SJCRH30 (cell line): ENCODE data around the gene DMBT1. TPM values are rescaled to one million over a fixed set of nuclear protein-coding genes. Genes with fewer than 3 reads are reported as not detected.

Experiments used
- DNase-seq, 2 experiments: peaks; one replicate each; pipeline ENCODE4 v3.0.0-alpha.2; 2015 to 2020
- H3K27ac ChIP-seq: fragments of 250-450 bp; sonication (Bioruptor Pico); 2 replicates; pipeline ENCODE4 v1.5.1; 2020; ENCODE audit warnings: mild to moderate bottlenecking, moderate library complexity
- H3K27me3 ChIP-seq: fragments of 250-450 bp; sonication (Bioruptor Pico); 2 replicates; pipeline ENCODE4 v1.5.1; 2020; ENCODE audit warnings: mild to moderate bottlenecking, moderate library complexity
- H3K36me3 ChIP-seq: fragments of 250-450 bp; sonication (Bioruptor Pico); 2 replicates; pipeline ENCODE4 v1.5.1; 2020; ENCODE audit warnings: mild to moderate bottlenecking, moderate library complexity
- H3K4me1 ChIP-seq: fragments of 250-450 bp; sonication (Bioruptor Pico); 2 replicates; pipeline ENCODE4 v1.5.1; 2020; ENCODE audit warnings: mild to moderate bottlenecking, moderate library complexity
- H3K4me3 ChIP-seq: fragments of 250-450 bp; sonication (Bioruptor Pico); 2 replicates; pipeline ENCODE4 v1.5.1; 2020; ENCODE audit warnings: mild to moderate bottlenecking, moderate library complexity
- H3K9me3 ChIP-seq: fragments of 250-450 bp; sonication (Bioruptor Pico); replicated peaks from 2 replicates; pipeline ENCODE4 v1.5.1; 2020; ENCODE audit warnings: mild to moderate bottlenecking, moderate library complexity
- total RNA-seq: library from RNA; depleted of rRNA; stranded (reverse); fragments of >200 nt; shearing (Covaris generic); gene quantifications from 2 replicates; pipeline ENCODE4 v1.2.3, GENCODE V29; 2014

Gene DMBT1
- total RNA-seq, 1 experiment from 2014 or later, result 4.2 TPM

DNA sequence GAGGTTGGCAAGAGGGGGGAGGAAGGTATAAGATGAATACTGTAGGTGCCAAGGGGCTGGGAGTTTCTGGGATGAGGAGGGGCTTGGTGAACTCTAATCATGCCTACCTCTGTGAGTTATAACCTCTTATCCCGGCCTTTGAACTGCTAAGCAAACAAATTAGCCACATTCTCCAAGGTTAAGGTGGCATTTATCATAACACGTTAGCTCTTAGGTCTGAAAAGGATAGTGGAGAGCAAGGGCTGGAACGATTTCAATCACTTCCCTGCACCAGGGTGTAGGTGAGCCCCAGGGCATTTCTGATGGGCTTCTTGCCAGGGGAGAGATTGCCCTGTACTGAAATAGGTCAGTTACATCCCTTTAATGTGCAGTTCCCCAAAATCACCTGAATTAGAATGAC is 28.6 kb upstream of the DMBT1 start:
- H3K4me3 ChIP-seq, result no peak overlapping the region
- H3K27ac ChIP-seq, result no peak overlapping the region
- no peaks in the 10 kb centered on the region; the same call in 1 of the 2 replicates for H3K9me3 ChIP-seq
- DNase-seq, result no peak
- H3K4me1 ChIP-seq, result no peaks in the 10 kb centered on the region
- peaks cover 4% of the 10 kb centered on the region; the same call in 1 of the 2 replicates for H3K27me3 ChIP-seq
- no peaks in the 10 kb centered on the region for H3K36me3 ChIP-seq

DNA sequence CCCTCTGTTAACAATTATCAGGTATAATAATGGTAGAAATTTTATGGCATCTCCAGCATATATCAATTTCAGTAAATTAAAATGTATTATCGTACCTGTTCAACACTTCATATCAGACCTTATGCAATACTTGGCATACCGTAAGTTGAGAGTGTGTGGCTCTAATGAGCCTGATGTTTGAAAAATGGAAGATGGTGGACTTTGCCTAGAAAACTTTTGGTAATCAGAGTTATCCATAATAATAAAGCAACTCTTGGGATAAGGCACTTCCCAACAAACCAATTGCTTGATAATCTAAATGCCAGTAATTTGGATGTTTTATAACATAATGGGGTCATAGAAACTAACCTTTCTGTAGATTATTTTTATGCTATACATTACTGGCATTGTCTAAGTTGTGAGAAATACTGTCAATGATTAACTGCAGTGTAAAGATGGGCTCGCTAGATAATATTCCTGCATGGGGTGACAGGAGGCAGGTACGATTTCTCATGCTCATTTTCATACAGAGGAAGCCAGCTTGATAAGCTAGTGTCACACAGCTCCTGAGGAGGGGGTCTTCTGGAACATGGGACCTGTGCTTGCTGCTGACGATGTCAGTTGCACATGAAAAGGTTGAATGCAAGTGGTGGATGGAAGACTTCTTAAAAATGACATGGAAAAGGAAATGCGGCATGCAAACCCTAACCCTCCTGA is 27.8 kb upstream of the DMBT1 start:
- Histone ChIP-seq H3K4me1 (no peaks in the 10 kb centered on the region), H3K27ac (no peak overlapping the region), H3K27me3 (peaks cover 4% of the 10 kb centered on the region; the same call in 1 of the 2 replicates), H3K36me3 (no peaks in the 10 kb centered on the region), H3K9me3 (no peaks in the 10 kb centered on the region; the same call in 1 of the 2 replicates), H3K4me3 (no peak overlapping the region)
- no peak for DNase-seq

GRCh38 chr10:122537545-122537944 is 23.0 kb upstream of the DMBT1 start:
- Histone ChIP-seq H3K4me1 (no peaks in the 10 kb centered on the region), H3K27me3 (peaks cover 9% of the 10 kb centered on the region; the same call in 1 of the 2 replicates), H3K9me3 (no peaks in the 10 kb centered on the region; the same call in 1 of the 2 replicates), H3K4me3 (no peak overlapping the region), H3K36me3 (no peaks in the 10 kb centered on the region), H3K27ac (no peak overlapping the region)
- DNase-seq, result no peak

GRCh38 chr10:122541541-122542002 is 19.0 kb upstream of the DMBT1 start:
- Histone ChIP-seq H3K4me3 (no peak overlapping the region), H3K36me3 (no peaks in the 10 kb centered on the region), H3K27ac (no peak overlapping the region), H3K27me3 (peaks cover 7% of the 10 kb centered on the region; the same call in 1 of the 2 replicates), H3K9me3 (no peaks in the 10 kb centered on the region; the same call in 1 of the 2 replicates), H3K4me1 (no peaks in the 10 kb centered on the region)
- DNase-seq, result no peak

DNA sequence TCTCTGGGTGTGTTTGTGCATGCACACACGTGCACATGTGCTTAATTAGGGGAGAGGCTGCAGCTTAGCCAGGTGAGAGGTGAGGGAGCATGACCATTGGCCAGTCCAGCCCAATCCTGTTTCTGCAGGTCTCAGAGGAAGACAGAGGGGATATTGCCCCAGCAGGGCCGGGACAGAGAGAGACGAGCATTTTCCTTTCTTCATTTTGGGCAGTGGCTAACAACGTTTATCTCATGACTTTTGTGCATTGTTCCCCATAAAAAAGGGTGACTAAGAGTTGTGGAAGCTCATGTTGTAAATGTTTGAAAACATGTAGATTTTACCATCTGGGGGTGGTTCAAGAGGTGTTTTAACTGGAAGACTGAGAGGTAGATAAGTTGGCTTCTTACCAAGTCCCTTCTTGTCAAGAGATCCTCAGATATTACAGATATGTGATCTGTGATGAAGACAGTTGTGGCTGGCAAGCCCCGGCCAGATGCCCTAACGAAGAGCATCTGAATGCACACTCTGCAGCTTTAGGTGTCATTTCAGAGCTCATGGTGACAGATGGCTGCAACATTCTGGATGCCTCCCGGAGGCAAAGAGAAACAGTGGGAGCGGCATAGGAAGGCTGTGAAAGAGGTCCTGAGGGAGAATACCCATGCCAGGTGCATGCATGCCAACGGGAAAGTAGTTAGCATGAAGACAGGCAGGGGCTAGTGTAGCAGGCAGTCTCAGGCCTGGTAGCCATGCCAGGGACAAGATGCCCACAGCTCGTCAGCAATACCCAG is 16.7 kb upstream of the DMBT1 start:
- peaks cover 10% of the 10 kb centered on the region for H3K27me3 ChIP-seq
- H3K9me3 ChIP-seq, result no peaks in the 10 kb centered on the region
- H3K4me3 ChIP-seq, result no peak overlapping the region
- DNase-seq, result no peak
- no peaks in the 10 kb centered on the region for H3K36me3 ChIP-seq
- H3K4me1 ChIP-seq, result no peaks in the 10 kb centered on the region
- H3K27ac ChIP-seq, result no peak overlapping the region

DNA sequence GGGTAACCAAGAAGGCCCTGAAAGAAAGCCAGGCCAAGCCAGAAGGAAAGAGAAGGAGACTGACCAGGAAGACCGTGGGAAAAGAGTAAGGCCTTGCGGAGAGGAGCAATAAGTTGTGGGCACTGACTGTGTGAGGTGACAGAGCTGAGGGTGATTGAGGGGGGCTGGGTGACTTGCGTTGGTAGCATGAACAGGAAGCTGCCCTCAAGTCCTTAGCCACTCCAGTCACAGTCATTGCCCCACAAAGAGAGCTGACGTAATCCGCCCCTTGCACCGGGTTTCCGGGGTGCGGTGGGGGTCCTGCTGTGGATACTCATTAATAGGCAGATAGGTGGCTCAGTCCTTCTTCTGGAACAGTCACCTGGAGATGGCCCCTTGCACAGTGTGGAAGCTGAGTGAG is 16.1 kb upstream of the DMBT1 start:
- no peak for DNase-seq
- no peak overlapping the region for H3K27ac ChIP-seq
- peaks cover 10% of the 10 kb centered on the region for H3K27me3 ChIP-seq
- H3K4me3 ChIP-seq, result no peak overlapping the region
- H3K9me3 ChIP-seq, result no peaks in the 10 kb centered on the region
- no peaks in the 10 kb centered on the region for H3K4me1 ChIP-seq
- no peaks in the 10 kb centered on the region for H3K36me3 ChIP-seq

GRCh38 chr10:122546242-122546641 is 14.3 kb upstream of the DMBT1 start:
- Histone ChIP-seq H3K27me3 (peaks cover 8% of the 10 kb centered on the region), H3K9me3 (no peaks in the 10 kb centered on the region), H3K4me3 (no peak overlapping the region), H3K4me1 (no peaks in the 10 kb centered on the region), H3K27ac (no peak overlapping the region), H3K36me3 (no peaks in the 10 kb centered on the region)
- DNase-seq, result no peak

DNA sequence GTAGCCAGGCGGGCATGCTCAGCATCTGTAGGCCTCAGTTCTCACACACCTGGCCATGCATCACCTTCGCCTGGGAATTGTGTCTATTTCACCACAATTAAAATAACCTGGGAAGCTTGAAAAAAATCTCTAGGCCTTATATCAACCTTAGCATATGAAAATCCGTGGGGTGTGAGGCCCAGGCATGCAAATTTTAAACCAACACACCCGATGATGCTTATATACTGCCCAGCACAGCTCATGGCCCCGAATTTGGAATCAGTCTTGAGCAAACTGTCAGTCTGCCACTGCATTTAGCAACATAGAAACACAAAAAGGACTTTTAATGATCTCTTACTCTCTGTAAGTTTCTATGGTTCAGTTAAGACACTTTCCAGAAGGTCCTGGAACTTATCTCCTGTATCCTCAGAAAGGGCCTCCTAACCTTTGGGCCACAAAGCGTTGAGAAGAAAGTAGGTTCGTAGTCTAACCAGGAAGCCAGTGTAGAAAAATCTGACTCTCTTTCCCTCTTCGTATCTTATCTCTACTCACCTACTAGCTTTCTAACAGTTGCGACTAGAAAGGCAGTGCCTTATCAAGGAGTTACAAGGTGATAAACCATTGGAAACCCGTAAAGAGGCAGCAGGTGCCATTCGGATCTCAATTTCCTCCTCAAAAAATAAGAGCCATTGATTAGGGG is 12.0 kb upstream of the DMBT1 start:
- Histone ChIP-seq H3K27ac (no peak overlapping the region), H3K4me1 (no peaks in the 10 kb centered on the region), H3K4me3 (no peak overlapping the region), H3K36me3 (no peaks in the 10 kb centered on the region), H3K9me3 (no peaks in the 10 kb centered on the region), H3K27me3 (peaks cover 6% of the 10 kb centered on the region; the same call in 1 of the 2 replicates)
- no peak for DNase-seq

- no peak overlapping the region for H3K4me3 ChIP-seq
- peaks cover 6% of the 10 kb centered on the region; the same call in 1 of the 2 replicates for H3K27me3 ChIP-seq
- H3K36me3 ChIP-seq, result no peaks in the 10 kb centered on the region
- no peak overlapping the region for H3K27ac ChIP-seq
- no peak for DNase-seq
- no peaks in the 10 kb centered on the region for H3K4me1 ChIP-seq
- H3K9me3 ChIP-seq, result no peaks in the 10 kb centered on the region
These were observed 10.9 kb upstream of the DMBT1 start for GRCh38 chr10:122549636-122550035.

- Histone ChIP-seq H3K27me3 (peaks cover 6% of the 10 kb centered on the region; the same call in 1 of the 2 replicates), H3K36me3 (no peaks in the 10 kb centered on the region), H3K4me1 (no peaks in the 10 kb centered on the region), H3K27ac (no peak overlapping the region), H3K9me3 (no peaks in the 10 kb centered on the region), H3K4me3 (no peak overlapping the region)
- no peak for DNase-seq
These were observed 10.1 kb upstream of the DMBT1 start for GRCh38 chr10:122550427-122550826.

DNA sequence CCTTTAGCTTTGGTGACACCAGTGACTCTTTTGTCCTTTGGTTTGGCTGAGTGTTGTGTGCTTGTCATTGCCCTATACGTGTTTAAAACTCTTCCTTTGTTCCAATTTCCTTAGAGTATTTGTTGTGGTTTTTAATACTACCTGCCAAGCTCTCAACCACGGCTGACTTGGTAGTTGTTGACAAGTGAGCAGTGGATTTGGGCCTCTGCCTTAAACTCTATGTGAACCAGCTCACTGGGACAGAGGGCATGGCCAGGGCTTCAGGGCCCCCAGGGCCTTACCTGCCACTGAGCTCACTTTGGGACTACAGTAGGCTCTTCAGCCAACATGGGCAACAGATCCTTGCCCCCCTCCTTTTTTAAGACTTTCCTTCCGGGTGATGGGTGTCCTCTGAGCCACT is 9.6 kb upstream of the DMBT1 start:
- Histone ChIP-seq H3K27ac (no peak overlapping the region), H3K9me3 (no peaks in the 10 kb centered on the region), H3K4me1 (no peaks in the 10 kb centered on the region), H3K27me3 (peaks cover 7% of the 10 kb centered on the region; the same call in 1 of the 2 replicates), H3K4me3 (no peak overlapping the region), H3K36me3 (no peaks in the 10 kb centered on the region)
- no peak for DNase-seq

DNA sequence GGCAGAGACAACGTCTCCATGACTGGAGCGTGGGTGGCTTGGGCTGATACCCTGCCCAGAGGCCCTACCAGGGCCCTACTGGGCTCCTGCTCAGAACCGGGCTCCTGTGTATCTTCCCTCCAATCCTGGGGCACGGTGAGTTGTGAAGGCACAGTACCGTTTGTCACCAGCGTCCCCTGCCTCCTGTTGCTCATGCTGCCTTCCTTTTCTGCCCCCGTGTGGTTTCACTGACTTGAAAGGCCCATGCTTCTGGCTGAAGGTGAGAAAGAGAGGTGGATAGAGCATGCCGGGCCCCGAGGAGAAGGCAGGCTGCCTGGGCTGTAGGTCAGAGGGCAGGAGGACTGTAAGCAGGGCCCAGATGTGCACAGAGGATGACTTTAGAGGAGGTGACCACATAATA is 9.1 kb upstream of the DMBT1 start:
- H3K36me3 ChIP-seq, result no peaks in the 10 kb centered on the region
- no peak overlapping the region for H3K4me3 ChIP-seq
- no peak for DNase-seq
- peaks cover 10% of the 10 kb centered on the region; the same call in 1 of the 2 replicates for H3K27me3 ChIP-seq
- no peaks in the 10 kb centered on the region for H3K9me3 ChIP-seq
- H3K27ac ChIP-seq, result no peak overlapping the region
- H3K4me1 ChIP-seq, result no peaks in the 10 kb centered on the region

GRCh38 chr10:122553341-122553740 is 7.2 kb upstream of the DMBT1 start:
- Histone ChIP-seq H3K27ac (no peak overlapping the region), H3K9me3 (no peaks in the 10 kb centered on the region), H3K36me3 (no peaks in the 10 kb centered on the region), H3K4me3 (no peak overlapping the region), H3K4me1 (no peaks in the 10 kb centered on the region), H3K27me3 (peaks cover 8% of the 10 kb centered on the region; the same call in 1 of the 2 replicates)
- DNase-seq, result no peak

- H3K4me3 ChIP-seq, result no peak overlapping the region
- DNase-seq, result no peak
- H3K27ac ChIP-seq, result no peak overlapping the region
- H3K9me3 ChIP-seq, result no peaks in the 10 kb centered on the region
- H3K36me3 ChIP-seq, result no peaks in the 10 kb centered on the region
- H3K27me3 ChIP-seq, result peaks cover 8% of the 10 kb centered on the region; the same call in 1 of the 2 replicates
- H3K4me1 ChIP-seq, result no peaks in the 10 kb centered on the region
These were observed 6.2 kb upstream of the DMBT1 start for GRCh38 chr10:122554131-122555036.
